ENCODE results near the gene ABHD17C.

GRCh38 chr15:80706161-80706560 is 11.1 kb downstream of the ABHD17C start:
- TF ChIP-seq REST (IDR thresholded peaks at IDR 0.05; ENCODE audit: insufficient replicate concordance, low read depth), result no peak
- TF ChIP-seq POLR2AphosphoS5 (IDR thresholded peaks at IDR 0.05; ENCODE audit: low read depth), result no peak
- TF ChIP-seq CTCF (IDR thresholded peaks at IDR 0.05; ENCODE audit: insufficient read depth, low read length), result no peak
